UCSD-AML1 (cell line): ENCODE data around the gene DPYSL4.
"Not testable (repeated sequence)": the region's sequence is repeated elsewhere in the genome, so short reads cannot be mapped to it uniquely, and the experiment has no call there.

ENCODE experiments used
- DNase-seq: peaks from one replicate; lab custom pipeline; 2025; ENCODE audit not compliant: unreplicated experiment; lab: John Stamatoyannopoulos, UW

DPYSL4 gene

GRCh38 chr10:132205650-132206376 is 19.1 kb downstream of the DPYSL4 start:
- DNase-seq = no peak

- DNase-seq = no peak
Observed at GRCh38 chr10:132206377-132206745, 19.6 kb downstream of the DPYSL4 start.

- DNase-seq = no peak
Observed at GRCh38 chr10:132206806-132207535, 20.2 kb downstream of the DPYSL4 start.

GRCh38 chr10:132207536-132208461 is 21.1 kb downstream of the DPYSL4 start:
- no peak for DNase-seq

GRCh38 chr10:132208462-132209050 is 21.8 kb downstream of the DPYSL4 start:
- DNase-seq = no peak

GRCh38 chr10:132209130-132209529 is 22.4 kb downstream of the DPYSL4 start:
- no peak for DNase-seq

GRCh38 chr10:132209978-132210530 is 23.3 kb downstream of the DPYSL4 start:
- no peak for DNase-seq

GRCh38 chr10:132210766-132211165 is 24.0 kb downstream of the DPYSL4 start:
- DNase-seq = no peak

- DNase-seq = no peak
Observed at GRCh38 chr10:132211246-132211645, 24.5 kb downstream of the DPYSL4 start.

- no peak for DNase-seq
Observed at GRCh38 chr10:132212816-132213215, 26.1 kb downstream of the DPYSL4 start.

- no peak for DNase-seq
Observed at GRCh38 chr10:132213917-132214316, 27.2 kb downstream of the DPYSL4 start.

GRCh38 chr10:132216441-132216840 is 29.7 kb downstream of the DPYSL4 start:
- DNase-seq = not testable (repeated sequence)

GRCh38 chr10:132219486-132219885 is 32.7 kb downstream of the DPYSL4 start:
- no peak for DNase-seq

- no peak for DNase-seq
Observed at GRCh38 chr10:132220061-132220460, 33.3 kb downstream of the DPYSL4 start.

- DNase-seq = not testable (repeated sequence)
Observed at GRCh38 chr10:132220996-132221395, 34.2 kb downstream of the DPYSL4 start.

GRCh38 chr10:132222726-132223125 is 36.0 kb downstream of the DPYSL4 start:
- no peak for DNase-seq

- DNase-seq = peak; percentile 86
Observed at GRCh38 chr10:132223156-132223590, 36.4 kb downstream of the DPYSL4 start.

- DNase-seq = no peak
Observed at GRCh38 chr10:132223611-132224342, 37.0 kb downstream of the DPYSL4 start.

GRCh38 chr10:132224343-132225072 is 37.8 kb downstream of the DPYSL4 start:
- DNase-seq = no peak
